ENCODE data around the gene CDC23.
"Not testable (repeated sequence)": the region's sequence is repeated elsewhere in the genome, so short reads cannot be mapped to it uniquely, and the experiment has no call there.

CDC23 gene

DNA sequence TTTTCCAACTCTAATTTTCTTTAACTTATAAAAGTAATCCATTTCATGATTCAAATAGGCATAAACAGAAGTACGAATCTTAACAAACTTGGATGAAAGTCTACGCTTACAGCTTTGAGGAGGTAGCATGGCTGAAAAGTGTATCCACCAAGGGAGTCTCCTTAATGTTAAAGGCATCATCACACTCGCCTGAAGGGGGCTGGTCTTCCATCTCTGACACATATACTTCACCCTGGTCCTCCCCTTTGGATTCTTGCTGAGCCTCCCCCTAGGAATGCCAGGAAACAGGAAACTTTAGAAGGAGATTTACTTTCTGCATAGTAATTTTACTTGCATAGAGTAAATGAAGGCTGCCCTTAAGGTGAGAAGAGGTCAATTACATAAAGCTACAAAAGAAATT is 63.6 kb downstream of the CDC23 start:
- DNase-seq (ENCODE audit: low read depth), result peak; percentile 39
- TF ChIP-seq, protein P1, sequence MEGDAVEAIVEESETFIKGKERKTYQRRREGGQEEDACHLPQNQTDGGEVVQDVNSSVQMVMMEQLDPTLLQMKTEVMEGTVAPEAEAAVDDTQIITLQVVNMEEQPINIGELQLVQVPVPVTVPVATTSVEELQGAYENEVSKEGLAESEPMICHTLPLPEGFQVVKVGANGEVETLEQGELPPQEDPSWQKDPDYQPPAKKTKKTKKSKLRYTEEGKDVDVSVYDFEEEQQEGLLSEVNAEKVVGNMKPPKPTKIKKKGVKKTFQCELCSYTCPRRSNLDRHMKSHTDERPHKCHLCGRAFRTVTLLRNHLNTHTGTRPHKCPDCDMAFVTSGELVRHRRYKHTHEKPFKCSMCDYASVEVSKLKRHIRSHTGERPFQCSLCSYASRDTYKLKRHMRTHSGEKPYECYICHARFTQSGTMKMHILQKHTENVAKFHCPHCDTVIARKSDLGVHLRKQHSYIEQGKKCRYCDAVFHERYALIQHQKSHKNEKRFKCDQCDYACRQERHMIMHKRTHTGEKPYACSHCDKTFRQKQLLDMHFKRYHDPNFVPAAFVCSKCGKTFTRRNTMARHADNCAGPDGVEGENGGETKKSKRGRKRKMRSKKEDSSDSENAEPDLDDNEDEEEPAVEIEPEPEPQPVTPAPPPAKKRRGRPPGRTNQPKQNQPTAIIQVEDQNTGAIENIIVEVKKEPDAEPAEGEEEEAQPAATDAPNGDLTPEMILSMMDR (IDR thresholded peaks at IDR 0.05; ENCODE audit: low read length, missing control alignments), result no peak
- no peak overlapping the region for H3K4me3 ChIP-seq (replicated peaks; ENCODE audit: low read depth, low read length)

DNA sequence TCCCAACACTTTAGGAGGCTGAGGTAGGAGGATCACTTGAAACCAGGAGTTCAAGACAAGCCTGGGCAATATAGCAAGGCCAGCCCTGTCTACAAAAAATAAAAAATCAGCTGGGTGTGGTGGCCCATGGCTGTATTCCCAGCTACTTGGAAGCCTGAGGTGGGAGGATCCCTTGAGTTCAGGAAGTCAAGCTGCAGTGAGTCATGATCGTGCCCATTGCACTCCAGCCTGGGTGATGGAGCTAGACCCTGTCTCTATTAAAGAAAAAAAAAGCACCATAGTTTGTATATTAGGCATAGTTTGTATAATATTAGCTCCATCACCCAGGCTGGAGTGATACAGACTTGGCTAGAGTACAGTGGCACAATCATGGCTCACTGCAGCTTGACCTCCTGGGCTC is 64.3 kb downstream of the CDC23 start:
- TF ChIP-seq, protein P1 (IDR thresholded peaks at IDR 0.05; ENCODE audit: low read length, missing control alignments), result no peak
- no peak overlapping the region for H3K4me3 ChIP-seq (replicated peaks; ENCODE audit: low read depth, low read length)
- DNase-seq (ENCODE audit: low read depth), result peak; percentile 89

DNA sequence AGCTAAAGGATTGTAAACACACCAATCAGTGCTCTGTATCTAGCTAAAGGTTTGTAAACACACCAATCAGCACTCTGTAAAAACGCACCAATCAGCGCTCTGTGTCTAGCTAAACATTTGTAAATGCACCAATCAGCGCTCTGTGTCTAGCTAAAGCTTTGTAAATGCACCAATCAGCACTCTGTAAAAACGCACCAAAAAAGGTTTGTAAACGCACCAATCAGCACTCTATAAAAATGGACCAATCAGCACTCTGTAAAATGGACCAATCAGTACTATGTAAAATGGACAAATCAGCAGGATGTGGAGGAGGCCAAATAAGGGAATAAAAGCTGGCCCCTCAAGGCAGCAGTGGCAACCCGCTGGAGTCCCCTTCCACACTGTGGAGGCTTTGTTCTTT is 69.5 kb downstream of the CDC23 start:
- not testable (repeated sequence) for H3K4me3 ChIP-seq (replicated peaks; ENCODE audit: low read depth, low read length); DNase-seq (ENCODE audit: low read depth)

DNA sequence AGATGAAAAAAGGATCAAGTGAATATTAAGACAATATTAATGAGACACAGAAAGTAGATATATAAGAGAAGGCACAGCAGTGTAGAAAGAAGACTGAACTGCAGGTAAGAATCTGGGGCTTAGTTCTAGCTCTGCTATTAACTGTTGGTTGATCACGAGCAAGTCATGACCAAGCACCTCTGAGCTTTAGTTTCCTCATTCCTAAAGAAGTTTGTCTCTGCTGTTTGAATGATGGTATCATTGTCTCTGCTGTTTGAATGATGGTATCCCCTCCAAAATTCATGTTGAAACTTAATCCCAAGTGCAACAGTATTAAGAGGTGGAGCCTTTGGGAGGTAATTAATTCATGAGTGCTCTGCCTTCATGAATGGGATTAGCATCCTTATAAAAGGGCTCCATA is 71.4 kb downstream of the CDC23 start:
- H3K4me3 ChIP-seq (replicated peaks; ENCODE audit: low read depth, low read length), result no peak overlapping the region
- DNase-seq (ENCODE audit: low read depth), result no peak
- TF ChIP-seq, protein P1 (IDR thresholded peaks at IDR 0.05; ENCODE audit: low read length, missing control alignments), result no peak

DNA sequence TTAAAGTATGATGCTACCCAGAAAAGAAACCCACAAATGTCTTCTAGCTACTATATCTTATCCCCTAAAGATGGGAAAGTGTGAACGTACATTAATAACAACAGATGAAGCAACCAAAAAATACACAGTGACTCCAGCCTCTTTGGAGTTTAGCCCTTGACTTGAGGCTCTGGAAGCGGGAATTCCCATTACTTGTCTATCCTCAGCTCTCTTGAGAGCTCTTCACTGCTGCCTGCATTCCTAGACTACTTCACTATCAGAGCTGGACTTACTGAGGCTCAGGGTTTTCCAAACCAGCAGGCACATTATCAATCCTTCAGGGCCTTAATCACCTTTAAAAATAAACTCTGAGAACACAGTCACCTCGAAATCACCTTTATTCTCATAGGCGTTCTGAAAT is 72.9 kb downstream of the CDC23 start:
- TF ChIP-seq, protein P1 (IDR thresholded peaks at IDR 0.05; ENCODE audit: low read length, missing control alignments), result no peak
- DNase-seq (ENCODE audit: low read depth), result no peak

DNA sequence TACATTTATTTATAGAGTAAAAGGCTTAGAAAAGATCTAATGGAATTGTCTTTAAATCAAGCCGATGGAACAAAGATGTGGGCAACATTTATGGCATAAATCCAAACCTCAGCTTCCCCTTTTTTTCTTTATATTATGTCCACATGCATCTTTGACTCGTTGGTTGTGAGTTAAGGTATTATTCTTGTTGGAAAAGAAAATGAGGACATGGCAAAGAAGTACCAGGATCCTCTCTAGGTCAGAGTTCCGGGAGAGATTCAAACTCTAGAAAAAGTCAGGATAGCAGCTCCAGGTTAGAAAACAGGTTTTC is 73.4 kb downstream of the CDC23 start:
- TF ChIP-seq, protein P1 (IDR thresholded peaks at IDR 0.05; ENCODE audit: low read length, missing control alignments), result no peak
- DNase-seq (ENCODE audit: low read depth), result no peak
- H3K4me3 ChIP-seq (replicated peaks; ENCODE audit: low read depth, low read length), result no peak overlapping the region

More for the DNA sequence above, 72.9 kb downstream of the CDC23 start:
- H3K4me3 ChIP-seq (replicated peaks; ENCODE audit: low read depth, low read length), result no peak overlapping the region

DNA sequence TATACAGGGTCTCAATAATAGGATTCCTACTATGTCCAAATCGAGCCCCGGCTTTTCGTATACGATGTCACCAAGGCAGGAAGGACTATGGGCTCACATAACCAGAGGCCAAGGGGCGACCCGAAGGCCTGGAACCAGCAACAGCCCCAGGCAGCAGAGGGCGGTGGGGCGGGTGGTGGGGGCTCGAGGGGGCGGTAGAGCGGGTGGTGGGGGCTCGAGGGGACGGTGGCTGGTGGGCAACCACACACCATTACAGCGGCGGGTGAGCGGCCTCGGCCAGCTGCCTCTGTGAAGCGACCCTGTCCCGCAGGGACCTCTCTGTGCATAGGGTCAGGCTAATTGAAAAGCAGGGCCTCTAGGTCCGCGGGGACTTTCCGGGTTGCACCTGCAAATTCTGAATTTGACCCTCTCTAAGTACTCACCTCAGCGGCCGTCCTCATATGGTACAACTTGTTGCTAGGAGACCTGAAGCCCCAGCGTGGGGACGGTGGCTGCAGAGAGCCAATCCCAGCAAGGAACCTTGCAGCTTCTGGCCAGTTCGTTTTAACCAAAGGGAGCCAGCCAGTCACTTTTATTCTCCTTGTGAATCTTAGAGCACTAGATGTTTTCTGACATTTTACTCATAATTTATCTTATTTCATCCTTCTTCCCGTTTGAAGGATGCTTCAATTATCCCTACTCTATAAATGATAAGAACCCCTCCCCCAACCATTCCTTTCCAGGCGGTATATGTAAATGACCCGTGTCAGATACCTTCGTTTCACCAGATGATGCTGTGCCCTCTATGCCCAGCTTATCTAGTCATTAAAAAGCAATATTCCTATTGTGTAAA is 74.0 kb downstream of the CDC23 start, which contains the start of gene NME5:
NME5 (minus strand) TSS at position 480 of the 832 bp plus-strand sequence. CDS start 648 bp downstream, outside the sequence.
- TF ChIP-seq, protein P1 (IDR thresholded peaks at IDR 0.05; ENCODE audit: low read length, missing control alignments), result no peak
- DNase-seq (ENCODE audit: low read depth), result peak; percentile 69
- peak within 1 kb of the TSS; percentile 58 for H3K4me3 ChIP-seq (replicated peaks; ENCODE audit: low read depth, low read length)
